ENCODE results near the gene ARHGAP18. TPM values are rescaled to one million over a fixed set of nuclear protein-coding genes. Genes with fewer than 3 reads are reported as not detected.

Gene ARHGAP18
- total RNA-seq, 2 experiments from 2014 or later = 7.5 to 8.1 TPM

DNA sequence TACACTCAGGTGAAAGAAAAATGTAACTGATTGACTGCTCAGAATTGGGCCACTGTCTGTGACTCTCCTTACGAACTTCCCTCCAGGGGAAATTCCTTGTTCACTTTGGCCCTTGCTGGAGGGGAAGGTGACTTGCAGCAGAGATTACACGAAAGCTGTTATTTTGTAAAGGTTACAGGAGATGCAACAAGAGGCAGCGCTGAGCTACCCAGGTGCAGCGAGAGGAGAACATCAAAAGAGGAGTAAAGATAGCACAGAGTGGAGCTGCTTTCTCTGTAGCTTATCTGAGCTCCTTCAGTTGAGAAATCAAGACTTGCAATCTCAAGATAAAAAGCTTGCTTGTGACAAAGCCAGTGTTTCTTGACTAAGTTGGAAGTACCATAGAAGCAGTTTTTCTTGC is 144.6 kb downstream of the ARHGAP18 start:
- Mint-ChIP-seq H3K4me3 (no peak overlapping the region), H3K9me3 (no peaks in the 10 kb centered on the region), H3K27ac (no peak overlapping the region), H3K27me3 (peaks cover 5% of the 10 kb centered on the region), H3K4me1 (no peaks in the 10 kb centered on the region), H3K36me3 (ENCODE audit: low read depth) (peaks cover 2% of the 10 kb centered on the region)
- ChIA-PET POLR2A (no interaction called here), CTCF (no interaction called here)
- DNase-seq = no peak

DNA sequence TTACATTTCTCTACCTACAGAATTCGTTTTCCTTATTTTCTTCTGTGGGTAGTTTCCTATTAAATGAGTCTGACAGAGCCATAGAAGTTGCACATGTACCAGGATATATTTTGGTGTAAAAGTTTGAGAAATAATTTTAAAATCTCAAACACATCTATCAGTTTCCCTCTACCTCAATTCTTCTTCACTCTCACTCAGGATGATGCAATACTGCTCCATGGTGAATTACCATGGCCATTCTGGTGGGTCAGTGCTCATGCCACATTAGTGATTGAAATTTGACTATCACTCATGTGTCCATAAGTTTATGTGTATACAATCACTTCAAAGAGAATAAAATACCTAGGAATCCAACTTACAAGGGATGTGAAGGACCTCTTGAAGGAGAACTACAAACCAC is 151.7 kb downstream of the ARHGAP18 start:
- POLR2A ChIA-PET = no interaction called here
- H3K4me3 Mint-ChIP-seq = no peak overlapping the region

DNA sequence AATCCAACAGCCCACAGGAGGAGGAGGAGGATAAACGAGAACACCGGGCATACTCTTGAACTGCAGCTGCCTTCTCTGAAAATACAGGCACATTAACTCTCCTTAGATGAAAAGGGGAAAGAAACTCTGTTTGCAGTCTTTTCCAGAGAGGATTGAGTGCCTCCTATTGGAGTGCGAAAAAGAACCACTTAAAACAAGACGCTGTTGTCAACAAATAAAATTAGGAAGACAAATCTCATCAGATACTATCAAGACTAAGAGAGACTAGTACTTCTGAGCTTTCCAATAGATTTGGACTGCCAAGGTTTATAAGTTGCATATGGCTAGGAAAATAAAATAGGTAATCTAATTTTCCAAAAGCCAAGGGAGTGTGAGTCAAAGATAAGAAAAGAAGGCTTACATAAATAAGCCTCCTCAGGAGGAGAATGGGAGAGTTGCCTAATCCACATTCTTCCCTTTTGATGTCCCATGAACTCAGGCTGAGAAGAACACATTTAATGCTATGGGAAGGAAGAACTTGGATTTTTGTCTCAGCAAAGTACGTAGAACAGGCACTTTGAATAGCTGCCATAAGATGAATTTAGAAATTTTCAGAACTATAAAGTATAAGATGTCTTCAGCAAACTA is 154.7 kb downstream of the ARHGAP18 start:
- H3K36me3 Mint-ChIP-seq (ENCODE audit: low read depth) = no peaks in the 10 kb centered on the region
- no peak overlapping the region for H3K27ac Mint-ChIP-seq
- ChIA-PET POLR2A (no interaction called here), CTCF (no interaction called here)
- H3K9me3 Mint-ChIP-seq = no peaks in the 10 kb centered on the region
- no peak overlapping the region for H3K4me3 Mint-ChIP-seq
- no peaks in the 10 kb centered on the region for H3K4me1 Mint-ChIP-seq
- peaks cover 2% of the 10 kb centered on the region for H3K27me3 Mint-ChIP-seq
- DNase-seq = no peak

More for the DNA sequence above, 151.7 kb downstream of the ARHGAP18 start:
- no peak for DNase-seq
- no peaks in the 10 kb centered on the region for H3K27me3 Mint-ChIP-seq
- no peaks in the 10 kb centered on the region for H3K4me1 Mint-ChIP-seq
- no peaks in the 10 kb centered on the region for H3K36me3 Mint-ChIP-seq (ENCODE audit: low read depth)
- CTCF ChIA-PET = no interaction called here
- H3K27ac Mint-ChIP-seq = no peak overlapping the region
- H3K9me3 Mint-ChIP-seq = no peaks in the 10 kb centered on the region

DNA sequence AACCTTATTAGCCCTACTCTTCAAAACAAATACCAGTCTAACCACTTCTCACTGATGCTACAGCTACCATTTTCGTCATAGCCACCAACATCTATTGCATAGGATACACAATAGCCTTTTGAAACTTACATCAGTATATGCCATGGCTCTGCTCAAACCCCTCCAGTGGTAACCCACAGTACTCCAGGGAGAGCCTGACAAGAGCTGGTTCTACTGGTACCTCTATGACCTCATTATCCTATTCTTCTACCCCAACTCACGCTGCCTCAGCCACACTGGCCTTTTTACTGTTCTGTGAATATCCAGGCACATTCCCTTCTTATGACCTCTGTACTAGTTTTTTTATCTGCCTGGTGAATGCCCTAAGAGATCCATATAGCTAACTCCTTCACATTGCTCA is 157.6 kb downstream of the ARHGAP18 start:
- Mint-ChIP-seq H3K4me1 (no peaks in the 10 kb centered on the region), H3K27me3 (peaks cover 2% of the 10 kb centered on the region), H3K9me3 (no peaks in the 10 kb centered on the region), H3K36me3 (ENCODE audit: low read depth) (no peaks in the 10 kb centered on the region), H3K4me3 (no peak overlapping the region), H3K27ac (no peak overlapping the region)
- POLR2A ChIA-PET = no interaction called here
- CTCF ChIA-PET = no interaction called here
- no peak for DNase-seq

DNA sequence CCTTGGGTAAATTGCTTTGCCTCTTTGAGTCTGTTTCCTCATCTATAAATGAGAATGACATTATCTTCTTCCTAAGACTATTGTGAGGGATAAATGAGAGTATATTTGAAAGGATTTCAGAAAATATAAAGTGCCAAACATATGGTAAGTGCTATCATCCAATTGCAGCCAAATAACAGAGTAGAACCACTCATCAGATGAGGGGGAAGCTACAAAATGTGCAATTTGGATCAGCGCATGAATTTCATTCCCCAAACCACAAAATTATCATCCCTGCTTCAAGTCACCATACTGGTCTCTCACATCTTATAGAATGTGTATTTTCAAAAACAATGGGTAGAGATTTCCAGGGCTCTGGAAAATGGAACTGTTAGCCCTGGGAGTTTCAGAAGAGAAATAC is 158.5 kb downstream of the ARHGAP18 start:
- CTCF ChIA-PET = no interaction called here
- no peaks in the 10 kb centered on the region for H3K4me1 Mint-ChIP-seq
- no peak overlapping the region for H3K27ac Mint-ChIP-seq
- POLR2A ChIA-PET = no interaction called here
- no peaks in the 10 kb centered on the region for H3K36me3 Mint-ChIP-seq (ENCODE audit: low read depth)
- H3K27me3 Mint-ChIP-seq = peaks cover 2% of the 10 kb centered on the region
- H3K9me3 Mint-ChIP-seq = no peaks in the 10 kb centered on the region
- no peak for DNase-seq
- H3K4me3 Mint-ChIP-seq = no peak overlapping the region

DNA sequence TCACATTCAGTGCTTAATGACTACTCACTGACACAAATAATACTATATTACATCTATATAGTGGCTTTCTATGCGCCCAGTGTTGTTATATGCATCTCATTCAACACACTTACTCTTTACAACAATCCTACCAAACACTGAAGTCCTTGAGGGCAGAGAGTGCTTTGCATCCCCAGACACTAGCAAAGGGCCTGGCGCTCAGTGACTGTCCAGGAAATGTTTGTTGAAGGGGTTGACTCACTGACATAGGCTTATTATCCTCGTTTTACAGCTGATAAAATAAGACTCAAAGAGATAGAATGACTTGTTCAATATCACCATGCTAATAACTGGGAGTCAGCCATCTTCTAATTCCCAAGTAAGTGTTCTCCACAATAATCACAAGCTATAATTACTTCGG is 163.3 kb downstream of the ARHGAP18 start:
- peaks cover 1% of the 10 kb centered on the region for H3K27me3 Mint-ChIP-seq
- no peaks in the 10 kb centered on the region for H3K4me1 Mint-ChIP-seq
- CTCF ChIA-PET = interaction anchor here (0.5 to 0.6 kb wide), 2 partner anchors 93 to 534 kb away, joined by 3 read pairs; no protein-coding TSS in a partner anchor
- H3K27ac Mint-ChIP-seq = no peak overlapping the region
- POLR2A ChIA-PET = no interaction called here
- no peaks in the 10 kb centered on the region for H3K36me3 Mint-ChIP-seq (ENCODE audit: low read depth)
- no peak overlapping the region for H3K4me3 Mint-ChIP-seq
- DNase-seq = no peak
- no peaks in the 10 kb centered on the region for H3K9me3 Mint-ChIP-seq

DNA sequence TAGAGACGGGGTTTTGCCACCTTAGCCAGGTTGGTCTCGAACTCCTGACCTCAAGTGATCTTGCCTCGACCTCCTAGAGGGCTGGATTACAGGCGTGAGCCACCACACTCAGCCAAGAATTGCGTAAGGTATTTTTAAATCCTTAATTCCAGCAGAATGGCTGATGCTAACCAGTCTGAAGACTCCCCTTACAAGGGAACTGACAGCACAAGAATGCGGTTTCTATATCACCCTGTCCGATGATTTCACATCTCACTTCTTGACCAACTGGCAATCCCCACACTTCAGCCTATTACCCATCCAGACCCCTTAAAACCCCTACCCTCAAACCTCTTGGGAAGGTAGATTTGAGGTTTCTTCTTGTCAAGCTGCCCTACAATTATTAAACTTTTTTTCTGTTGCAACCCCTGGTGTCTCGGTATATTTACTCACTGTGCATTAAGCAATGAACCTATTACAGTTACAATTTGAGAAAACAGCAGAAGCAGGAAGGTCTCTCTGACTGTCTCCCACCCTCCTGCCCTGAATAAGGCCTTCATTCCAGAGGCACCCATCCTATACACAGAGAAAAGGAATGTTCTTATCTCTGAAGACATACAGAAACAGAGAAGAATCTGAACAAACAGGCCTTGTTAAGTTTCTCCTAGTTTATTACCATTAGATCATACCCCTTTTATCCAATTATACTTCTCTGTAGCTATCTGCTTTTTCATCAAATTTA is 164.9 kb downstream of the ARHGAP18 start:
- Mint-ChIP-seq H3K36me3 (ENCODE audit: low read depth) (no peaks in the 10 kb centered on the region), H3K27me3 (peaks cover 1% of the 10 kb centered on the region), H3K9me3 (no peaks in the 10 kb centered on the region), H3K4me3 (no peak overlapping the region), H3K27ac (no peak overlapping the region), H3K4me1 (no peaks in the 10 kb centered on the region)
- ChIA-PET CTCF (no interaction called here), POLR2A (interaction anchor here (0.7 kb wide), 1 partner anchor 205 kb away, joined by 3 read pairs; no protein-coding TSS in a partner anchor)
- no peak for DNase-seq

DNA sequence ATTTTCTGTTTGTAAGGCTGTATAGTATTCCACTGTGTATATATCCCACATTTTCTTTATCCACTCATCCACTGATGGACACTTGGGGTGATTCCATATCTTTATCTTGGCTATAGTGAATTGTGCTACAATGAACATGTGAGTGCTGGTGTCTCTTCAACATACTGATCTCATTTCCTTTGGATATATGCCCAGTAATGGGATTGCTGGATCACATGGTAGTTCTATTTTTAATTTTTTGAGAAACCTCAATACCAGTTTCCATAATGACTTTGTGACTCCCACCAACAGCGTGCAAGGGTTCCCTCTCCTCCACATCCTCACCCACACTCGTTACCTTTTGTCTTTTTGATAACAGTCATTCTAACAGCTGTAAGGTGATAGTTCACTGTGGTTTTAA is 166.0 kb downstream of the ARHGAP18 start:
- CTCF ChIA-PET = no interaction called here
- POLR2A ChIA-PET = no interaction called here
- H3K4me3 Mint-ChIP-seq = no peak overlapping the region
- peaks cover 1% of the 10 kb centered on the region for H3K27me3 Mint-ChIP-seq
- no peaks in the 10 kb centered on the region for H3K36me3 Mint-ChIP-seq (ENCODE audit: low read depth)
- no peaks in the 10 kb centered on the region for H3K4me1 Mint-ChIP-seq
- no peak overlapping the region for H3K27ac Mint-ChIP-seq
- no peak for DNase-seq
- H3K9me3 Mint-ChIP-seq = no peaks in the 10 kb centered on the region

DNA sequence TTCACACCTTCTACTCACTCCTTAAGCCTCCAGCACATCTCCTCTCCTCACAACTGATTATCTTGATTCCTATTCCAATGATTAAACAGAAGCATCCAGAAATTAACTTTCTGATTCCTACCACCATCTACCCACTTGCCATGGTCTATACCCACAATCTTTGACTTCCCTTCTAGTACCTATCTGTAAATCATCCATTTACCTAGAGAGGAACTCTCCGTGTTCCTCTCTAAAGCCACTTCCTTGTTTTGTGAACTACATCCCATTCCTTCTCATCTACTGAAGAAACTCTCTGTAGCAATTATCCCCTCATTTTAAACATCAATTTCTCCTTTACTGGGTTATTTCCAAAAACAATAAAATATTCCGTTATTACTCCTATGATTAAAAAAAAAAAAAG is 167.3 kb downstream of the ARHGAP18 start:
- Mint-ChIP-seq H3K27me3 (peaks cover 1% of the 10 kb centered on the region), H3K36me3 (ENCODE audit: low read depth) (no peaks in the 10 kb centered on the region), H3K4me3 (no peak overlapping the region), H3K9me3 (no peaks in the 10 kb centered on the region), H3K27ac (no peak overlapping the region), H3K4me1 (no peaks in the 10 kb centered on the region)
- POLR2A ChIA-PET = no interaction called here
- no peak for DNase-seq
- CTCF ChIA-PET = no interaction called here

DNA sequence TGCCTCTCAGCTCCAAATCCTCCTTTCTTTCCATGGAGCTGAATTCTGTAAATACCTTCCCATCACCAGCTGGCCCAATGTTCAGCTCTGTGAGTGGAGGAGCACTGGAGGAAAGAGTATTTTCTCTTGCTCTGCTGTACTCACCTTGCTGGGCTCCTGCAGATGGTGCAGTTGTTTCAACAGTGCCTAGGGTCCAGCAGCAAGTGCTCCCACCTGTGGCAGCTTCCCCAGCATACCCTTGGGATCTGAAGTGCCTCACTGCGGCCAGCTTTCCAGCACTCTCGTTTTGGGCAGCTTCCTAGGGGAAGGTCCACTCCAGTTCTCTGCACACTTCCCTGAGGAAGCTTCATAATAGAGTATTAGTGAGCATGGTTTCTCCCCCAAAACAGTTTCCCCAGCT is 170.9 kb downstream of the ARHGAP18 start:
- DNase-seq = no peak
- ChIA-PET POLR2A (no interaction called here), CTCF (no interaction called here)
- Mint-ChIP-seq H3K9me3 (no peaks in the 10 kb centered on the region), H3K4me1 (no peaks in the 10 kb centered on the region), H3K36me3 (ENCODE audit: low read depth) (no peaks in the 10 kb centered on the region), H3K27ac (no peak overlapping the region), H3K4me3 (no peak overlapping the region), H3K27me3 (peaks cover 1% of the 10 kb centered on the region)

DNA sequence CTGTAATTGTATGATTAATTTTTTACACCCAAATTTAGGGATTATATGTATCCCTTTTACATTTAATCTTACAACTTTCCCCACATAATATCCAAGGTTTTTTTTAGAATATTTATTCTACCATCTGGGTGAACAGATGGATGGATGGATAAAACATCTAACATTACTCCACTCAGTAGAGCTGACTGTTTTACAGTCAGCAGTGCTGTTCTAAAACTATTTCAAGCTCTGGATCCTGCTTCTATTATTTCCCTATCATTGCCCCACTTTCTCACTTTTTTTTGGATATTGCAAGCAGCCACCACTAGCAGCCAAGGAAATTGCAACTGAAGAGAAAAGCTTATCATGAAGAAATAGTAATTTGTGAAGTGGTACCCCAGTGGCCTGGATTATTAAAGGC is 173.7 kb downstream of the ARHGAP18 start:
- H3K4me1 Mint-ChIP-seq = no peaks in the 10 kb centered on the region
- no peaks in the 10 kb centered on the region for H3K27me3 Mint-ChIP-seq
- DNase-seq = no peak
- no peak overlapping the region for H3K4me3 Mint-ChIP-seq
- no peaks in the 10 kb centered on the region for H3K9me3 Mint-ChIP-seq
- H3K27ac Mint-ChIP-seq = no peak overlapping the region
- ChIA-PET CTCF (no interaction called here), POLR2A (no interaction called here)
- H3K36me3 Mint-ChIP-seq (ENCODE audit: low read depth) = no peaks in the 10 kb centered on the region

DNA sequence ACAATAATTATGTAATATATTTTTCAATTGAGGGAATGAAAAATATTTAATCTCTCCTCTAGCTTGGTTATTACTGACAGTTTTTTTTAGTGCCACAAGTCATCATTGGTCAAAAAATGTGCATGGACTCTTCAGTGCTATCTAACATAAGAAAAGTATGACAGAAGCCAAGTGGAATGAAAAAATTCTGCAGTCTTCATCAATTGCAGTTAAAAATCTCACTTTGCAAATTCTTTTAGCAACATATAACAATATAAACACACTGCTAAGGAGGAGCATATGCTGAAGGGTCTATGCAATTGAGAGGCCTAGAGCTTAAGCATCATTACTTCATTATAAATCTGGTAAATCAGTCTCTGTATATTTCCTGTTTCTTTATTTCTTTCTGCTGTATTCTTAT is 175.1 kb downstream of the ARHGAP18 start:
- Mint-ChIP-seq H3K4me3 (no peak overlapping the region), H3K9me3 (no peaks in the 10 kb centered on the region), H3K27me3 (no peaks in the 10 kb centered on the region), H3K36me3 (ENCODE audit: low read depth) (no peaks in the 10 kb centered on the region), H3K4me1 (no peaks in the 10 kb centered on the region), H3K27ac (no peak overlapping the region)
- CTCF ChIA-PET = no interaction called here
- POLR2A ChIA-PET = no interaction called here
- no peak for DNase-seq

All from activated CD4-positive, alpha-beta T cell treated with anti-CD3 and anti-CD28 coated beads, Interleukin-2, amount 10 ng/mL, durations not matched to agents 7 days and 5 days (primary cell).